DOHH2 (cell line): ENCODE measurements around the gene PRPSAP1.

Experiments
- H3F3A ChIP-seq: fragments of 200-600 bp; sonication (generic), shearing (Covaris generic); 2 replicates; pipeline ENCODE4 v1.6.0; 2016; ENCODE audit warnings: antibody characterized with exemption, mild to moderate bottlenecking; ENCODE audit not compliant: control insufficient read depth, insufficient read depth
- H3K27ac ChIP-seq: fragments of 200-600 bp; sonication (generic); 2 replicates; pipeline ENCODE4 v1.5.1; 2014; ENCODE audit warnings: low read depth, mild to moderate bottlenecking, low read length, moderate library complexity
- H3K27me3 ChIP-seq: fragments of 200-600 bp; sonication (generic); 2 replicates; pipeline ENCODE4 v1.6.1; 2014; ENCODE audit warnings: mild to moderate bottlenecking, low read length, mixed read lengths; ENCODE audit not compliant: control insufficient read depth
- H3K36me3 ChIP-seq: fragments of 200-600 bp; sonication (generic); 2 replicates; pipeline ENCODE4 v1.6.1; 2014; ENCODE audit warnings: mild to moderate bottlenecking, low read length, moderate library complexity, mixed read lengths; ENCODE audit not compliant: control insufficient read depth
- H3K4me1 ChIP-seq: fragments of 200-600 bp; sonication (generic); 2 replicates; pipeline ENCODE4 v1.6.1; 2014; ENCODE audit warnings: mild to moderate bottlenecking, low read length, mixed read lengths; ENCODE audit not compliant: control insufficient read depth
- H3K4me2 ChIP-seq: fragments of 200-600 bp; sonication (generic); 2 replicates; pipeline ENCODE4 v1.6.0; 2014; ENCODE audit warnings: mild to moderate bottlenecking, low read length, moderate library complexity
- H3K4me3 ChIP-seq: fragments of 200-600 bp; sonication (generic); 2 replicates; pipeline ENCODE4 v1.5.1; 2014; ENCODE audit warnings: mild to moderate bottlenecking, low read length, mixed read lengths
- H3K79me2 ChIP-seq: fragments of 200-600 bp; sonication (generic); 2 replicates; pipeline ENCODE4 v1.6.1; 2014; ENCODE audit warnings: mild to moderate bottlenecking, low read length, mixed read lengths; ENCODE audit not compliant: control insufficient read depth
- H3K9me2 ChIP-seq: fragments of 200-600 bp; sonication (generic); replicated peaks from 2 replicates; pipeline ENCODE4 v1.6.1; 2014; ENCODE audit warnings: mild to moderate bottlenecking, low read length, mixed read lengths; ENCODE audit not compliant: control insufficient read depth
- H3K9me3 ChIP-seq: fragments of 200-600 bp; sonication (generic); 2 replicates; pipeline ENCODE4 v1.6.1; 2014; ENCODE audit warnings: antibody characterized with exemption, low read length, mixed read lengths; ENCODE audit not compliant: control insufficient read depth, insufficient read depth
- H4K20me1 ChIP-seq: fragments of 200-600 bp; sonication (generic); 2 replicates; pipeline ENCODE4 v1.6.0; 2014; ENCODE audit warnings: low read depth, mild to moderate bottlenecking, antibody characterized with exemption, low read length, moderate library complexity; ENCODE audit not compliant: control insufficient read depth, insufficient read depth
- EZH2phosphoT487 ChIP-seq: fragments of 200-600 bp; sonication (generic); IDR thresholded peaks from 2 replicates; pipeline ENCODE4 v1.6.1; 2017; ENCODE audit warnings: borderline replicate concordance, mild to moderate bottlenecking, antibody characterized with exemption, low read length, moderate library complexity, mixed read lengths
- TF ChIP-seq, protein P1 (sequence below): fragments of 200-600 bp; sonication (generic); IDR thresholded peaks from one replicate; pipeline ENCODE4 v1.5.1; 2014; ENCODE audit warnings: antibody characterized with exemption, mild to moderate bottlenecking, low read depth, low read length; ENCODE audit not compliant: poor library complexity, severe bottlenecking

Gene PRPSAP1

DNA sequence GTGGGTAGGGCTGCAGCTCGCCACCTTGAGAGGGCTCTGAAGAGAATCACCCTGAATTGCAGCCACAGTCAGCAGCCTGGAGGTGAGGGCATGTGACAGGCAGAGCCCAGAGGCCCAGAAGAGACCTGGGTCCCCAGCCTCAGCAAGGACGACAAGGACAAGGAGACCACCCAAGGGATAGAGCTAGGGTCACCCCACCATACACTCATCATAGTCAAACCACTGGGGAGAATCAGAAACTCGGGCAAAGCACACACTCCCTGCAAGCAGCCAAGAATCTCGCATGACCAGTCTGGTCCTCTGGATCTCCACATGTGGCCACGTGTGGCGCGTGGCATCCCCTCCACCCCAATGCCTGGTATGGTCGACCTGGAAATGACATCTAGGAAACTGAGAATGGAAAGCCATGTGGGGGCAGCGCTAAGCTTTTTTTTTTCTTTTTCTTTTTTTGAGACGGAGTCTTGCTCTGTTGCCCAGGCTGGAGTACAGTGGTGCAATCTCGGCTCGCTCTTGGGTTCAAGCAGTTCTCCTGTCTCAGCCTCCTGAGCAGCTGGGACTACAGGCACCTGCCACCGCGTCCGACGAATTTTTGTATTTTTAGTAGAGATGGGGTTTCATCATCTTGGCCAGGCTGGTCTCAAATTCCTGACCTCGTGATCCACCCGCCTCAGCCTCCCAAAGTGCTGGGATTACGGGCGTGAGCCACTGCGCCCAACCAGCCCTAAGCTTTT, 26.1 kb upstream of the PRPSAP1 start:
- H3K9me2 ChIP-seq = no peaks in the 10 kb centered on the region
- H3K9me3 ChIP-seq = no peaks in the 10 kb centered on the region
- no peaks in the 10 kb centered on the region for H3K79me2 ChIP-seq
- TF ChIP-seq EZH2phosphoT487 = no peak
- TF ChIP-seq, protein P1, sequence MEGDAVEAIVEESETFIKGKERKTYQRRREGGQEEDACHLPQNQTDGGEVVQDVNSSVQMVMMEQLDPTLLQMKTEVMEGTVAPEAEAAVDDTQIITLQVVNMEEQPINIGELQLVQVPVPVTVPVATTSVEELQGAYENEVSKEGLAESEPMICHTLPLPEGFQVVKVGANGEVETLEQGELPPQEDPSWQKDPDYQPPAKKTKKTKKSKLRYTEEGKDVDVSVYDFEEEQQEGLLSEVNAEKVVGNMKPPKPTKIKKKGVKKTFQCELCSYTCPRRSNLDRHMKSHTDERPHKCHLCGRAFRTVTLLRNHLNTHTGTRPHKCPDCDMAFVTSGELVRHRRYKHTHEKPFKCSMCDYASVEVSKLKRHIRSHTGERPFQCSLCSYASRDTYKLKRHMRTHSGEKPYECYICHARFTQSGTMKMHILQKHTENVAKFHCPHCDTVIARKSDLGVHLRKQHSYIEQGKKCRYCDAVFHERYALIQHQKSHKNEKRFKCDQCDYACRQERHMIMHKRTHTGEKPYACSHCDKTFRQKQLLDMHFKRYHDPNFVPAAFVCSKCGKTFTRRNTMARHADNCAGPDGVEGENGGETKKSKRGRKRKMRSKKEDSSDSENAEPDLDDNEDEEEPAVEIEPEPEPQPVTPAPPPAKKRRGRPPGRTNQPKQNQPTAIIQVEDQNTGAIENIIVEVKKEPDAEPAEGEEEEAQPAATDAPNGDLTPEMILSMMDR = no peak
- H3F3A ChIP-seq = peaks cover 3% of the 10 kb centered on the region; the same call in 1 of the 2 replicates
- H3K4me1 ChIP-seq = peaks cover 31% of the 10 kb centered on the region
- no peak overlapping the region for H3K4me2 ChIP-seq
- no peaks in the 10 kb centered on the region for H4K20me1 ChIP-seq
- no peak overlapping the region for H3K4me3 ChIP-seq
- H3K27me3 ChIP-seq = peaks cover 28% of the 10 kb centered on the region
- no peak overlapping the region for H3K27ac ChIP-seq
- H3K36me3 ChIP-seq = no peaks in the 10 kb centered on the region

DNA sequence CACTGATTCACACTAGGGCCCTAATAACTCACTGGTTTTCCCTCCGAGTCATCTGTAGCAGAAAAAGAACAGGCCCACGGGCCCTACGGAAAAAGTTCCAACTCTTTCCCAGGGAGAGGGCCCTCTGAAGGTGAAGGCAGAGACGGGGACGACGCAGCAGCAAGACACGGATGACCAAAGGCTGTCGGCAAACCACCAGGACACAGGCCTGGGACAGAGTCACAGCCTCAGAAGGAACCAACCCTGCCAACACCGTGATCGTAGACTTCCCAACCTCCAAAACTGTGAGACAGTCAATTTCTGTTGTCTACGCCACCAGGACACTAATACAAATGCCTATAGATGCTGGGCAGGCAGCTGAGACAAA, 25.5 kb upstream of the PRPSAP1 start:
- H3F3A ChIP-seq = peaks cover 3% of the 10 kb centered on the region; the same call in 1 of the 2 replicates
- H3K9me3 ChIP-seq = no peaks in the 10 kb centered on the region
- H3K27me3 ChIP-seq = peaks cover 24% of the 10 kb centered on the region
- no peaks in the 10 kb centered on the region for H3K79me2 ChIP-seq
- no peaks in the 10 kb centered on the region for H3K36me3 ChIP-seq
- peaks cover 27% of the 10 kb centered on the region for H3K4me1 ChIP-seq
- no peak overlapping the region for H3K4me2 ChIP-seq
- TF ChIP-seq, protein P1 = no peak
- TF ChIP-seq EZH2phosphoT487 = no peak
- no peak overlapping the region for H3K4me3 ChIP-seq
- no peak overlapping the region for H3K27ac ChIP-seq
- H4K20me1 ChIP-seq = no peaks in the 10 kb centered on the region
- no peaks in the 10 kb centered on the region for H3K9me2 ChIP-seq

DNA sequence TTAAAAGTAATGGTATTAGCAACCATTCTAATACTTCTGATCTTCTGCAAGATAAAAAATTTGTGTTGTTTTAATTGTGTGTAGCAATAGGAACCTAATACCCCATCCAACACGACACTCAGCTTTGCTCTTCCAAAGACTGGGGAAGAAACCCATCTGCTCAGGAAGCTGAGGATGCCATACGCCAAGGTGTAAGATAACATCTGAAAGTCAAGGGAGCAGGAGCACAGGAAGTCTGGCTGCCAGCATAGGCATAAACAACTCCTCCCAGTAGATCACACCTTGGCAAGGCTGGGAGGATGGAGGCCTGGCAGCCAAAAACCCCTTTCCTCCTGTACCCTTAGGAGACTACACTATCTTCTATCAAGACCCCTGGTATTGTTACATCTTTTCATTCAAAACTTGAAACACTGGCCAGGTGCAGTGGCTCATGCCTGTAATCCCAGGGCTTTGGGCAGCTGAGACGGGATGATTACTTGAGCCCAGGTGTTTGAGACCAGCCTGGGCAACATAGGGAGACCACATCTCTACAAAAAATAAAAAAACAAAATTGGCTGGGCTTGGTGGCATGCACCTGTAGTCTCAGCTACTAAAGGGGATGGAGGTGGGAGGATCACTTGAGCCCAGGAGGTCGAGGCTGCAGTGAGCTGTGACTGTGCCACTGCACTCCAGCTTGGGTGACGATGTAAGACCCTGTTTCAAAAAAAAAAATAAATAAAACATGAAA, 25.0 kb upstream of the PRPSAP1 start:
- no peak overlapping the region for H3K27ac ChIP-seq
- H3K4me2 ChIP-seq = no peak overlapping the region
- no peaks in the 10 kb centered on the region for H3K79me2 ChIP-seq
- H3K36me3 ChIP-seq = no peaks in the 10 kb centered on the region
- no peaks in the 10 kb centered on the region for H4K20me1 ChIP-seq
- no peak overlapping the region for H3K4me3 ChIP-seq
- H3K27me3 ChIP-seq = peaks cover 24% of the 10 kb centered on the region
- TF ChIP-seq, protein P1 = no peak
- no peak for TF ChIP-seq EZH2phosphoT487
- H3K9me3 ChIP-seq = no peaks in the 10 kb centered on the region
- H3F3A ChIP-seq = peaks cover 3% of the 10 kb centered on the region; the same call in 1 of the 2 replicates
- H3K4me1 ChIP-seq = peaks cover 25% of the 10 kb centered on the region
- no peaks in the 10 kb centered on the region for H3K9me2 ChIP-seq
